ENCODE data around the gene PTPRC. TPM values are rescaled to one million over a fixed set of nuclear protein-coding genes. Genes with fewer than 3 reads are reported as not detected.
A peak's percentile ranks its signal among the peaks of the same experiment; 100 is the strongest.

Gene PTPRC
- total and polyA plus RNA-seq, 2 experiments from 2014 or later: 0.66 to 0.86 TPM

DNA sequence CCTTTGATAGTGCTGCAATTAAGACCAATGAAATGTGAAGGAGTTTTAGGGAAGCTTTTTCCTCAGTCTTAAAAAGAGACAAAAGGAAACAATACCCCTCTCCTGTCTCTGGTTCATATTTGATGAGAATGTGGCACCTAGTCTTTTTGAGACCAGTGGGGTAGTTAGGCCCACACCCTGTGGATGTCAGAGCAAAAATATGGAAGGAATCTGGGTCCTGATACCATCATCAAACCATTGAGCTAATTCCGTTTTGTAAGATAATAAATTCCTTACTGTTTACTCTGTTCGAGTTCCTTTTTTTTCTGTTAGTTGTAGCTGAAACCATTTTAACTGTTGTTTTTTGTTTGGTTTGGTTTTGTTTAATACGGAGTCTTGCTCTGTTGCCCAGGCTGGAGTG, 33.3 kb downstream of the PTPRC start:
- Histone ChIP-seq H3K27me3 (replicated peaks; ENCODE audit: insufficient read depth) (no peaks in the 10 kb centered on the region), H3K9ac (peak overlapping the region; percentile 4; the same call in 1 of the 2 replicates), H2AFZ (no peak overlapping the region), H4K20me1 (ENCODE audit: insufficient read depth) (no peaks in the 10 kb centered on the region), H3K4me2 (ENCODE audit: unreplicated experiment) (peak overlapping the region; percentile 6), H3K27ac (peak overlapping the region; percentile 79), H3K9me3 (ENCODE audit: low read depth) (no peaks in the 10 kb centered on the region), H3K4me3 (no peak overlapping the region), H3K9me2 (ENCODE audit: insufficient read depth) (no peaks in the 10 kb centered on the region), H3K36me3 (ENCODE audit: low read depth) (no peaks in the 10 kb centered on the region), H3F3A (ENCODE audit: insufficient read depth) (peaks cover 64% of the 10 kb centered on the region), H3K4me1 (ENCODE audit: insufficient read depth) (peaks cover 77% of the 10 kb centered on the region), H3K79me2 (ENCODE audit: insufficient read depth) (no peaks in the 10 kb centered on the region)
- TF ChIP-seq EZH2 (IDR thresholded peaks at IDR 0.05; ENCODE audit: insufficient read depth, poor library complexity, severe bottlenecking): no peak
- TF ChIP-seq EZH2phosphoT487 (IDR thresholded peaks at IDR 0.05; ENCODE audit: insufficient read depth, low read depth): no peak
- in situ Hi-C loops (cut with MboI): loop anchor here (10.0 kb wide), 1 partner anchor 177 kb away; no protein-coding TSS in a partner anchor
- DNase-seq: peak; percentile 76
- 8% methylated on average over 3 of the region's 3 CpGs for WGBS, 2 experiments (ENCODE audit: low coverage in 1 of 2, low lambda C conversion rate in 2 of 2, missing lambda C conversion rate in 2 of 2)

DNA sequence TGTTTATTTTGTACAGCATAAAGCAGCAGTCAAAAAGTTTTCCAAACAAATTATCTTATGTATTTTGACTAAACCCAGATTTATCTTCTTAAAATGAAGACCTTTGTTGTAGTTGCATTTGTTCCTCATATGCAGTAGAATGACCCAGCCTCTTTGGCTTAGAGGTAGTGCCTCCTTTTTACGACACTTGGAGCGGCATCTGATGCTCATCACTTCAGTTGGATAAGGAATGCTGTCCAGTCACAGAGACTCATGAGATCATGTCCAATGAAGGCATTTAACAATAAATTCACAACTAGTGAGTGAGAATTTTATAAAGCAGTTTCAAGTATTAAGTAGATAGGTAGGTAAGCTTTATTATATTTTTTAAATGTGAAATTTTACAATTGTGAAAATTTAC, 35.2 kb downstream of the PTPRC start:
- H3K27ac ChIP-seq: no peak overlapping the region
- no peak overlapping the region for H3K4me2 ChIP-seq (ENCODE audit: unreplicated experiment)
- no peaks in the 10 kb centered on the region for H3K27me3 ChIP-seq (replicated peaks; ENCODE audit: insufficient read depth)
- H3K4me1 ChIP-seq (ENCODE audit: insufficient read depth): peaks cover 69% of the 10 kb centered on the region
- H3K79me2 ChIP-seq (ENCODE audit: insufficient read depth): no peaks in the 10 kb centered on the region
- no peaks in the 10 kb centered on the region for H3K9me2 ChIP-seq (ENCODE audit: insufficient read depth)
- H3K36me3 ChIP-seq (ENCODE audit: low read depth): no peaks in the 10 kb centered on the region
- H3K4me3 ChIP-seq: no peak overlapping the region
- WGBS, 2 experiments (ENCODE audit: low coverage in 1 of 2, low lambda C conversion rate in 2 of 2, missing lambda C conversion rate in 2 of 2): 95 to 97% methylated on average over 2 of the region's 2 CpGs
- no peaks in the 10 kb centered on the region for H4K20me1 ChIP-seq (ENCODE audit: insufficient read depth)
- no peak for TF ChIP-seq EZH2phosphoT487 (IDR thresholded peaks at IDR 0.05; ENCODE audit: insufficient read depth, low read depth)
- TF ChIP-seq EZH2 (IDR thresholded peaks at IDR 0.05; ENCODE audit: insufficient read depth, poor library complexity, severe bottlenecking): no peak
- H3K9ac ChIP-seq: no peak overlapping the region
- no peak for DNase-seq
- H2AFZ ChIP-seq: no peak overlapping the region
- H3K9me3 ChIP-seq (ENCODE audit: low read depth): no peaks in the 10 kb centered on the region
- in situ Hi-C loops (cut with MboI): loop anchor here (10.0 kb wide), 1 partner anchor 179 kb away; no protein-coding TSS in a partner anchor
- H3F3A ChIP-seq (ENCODE audit: insufficient read depth): peaks cover 57% of the 10 kb centered on the region

GRCh38 chr1:198676253-198676652, 37.4 kb downstream of the PTPRC start:
- WGBS, 2 experiments (ENCODE audit: low coverage in 1 of 2, low lambda C conversion rate in 2 of 2, missing lambda C conversion rate in 2 of 2): 98 to 100% methylated on average over 1 of the region's 1 CpG
- no peak for TF ChIP-seq EZH2 (IDR thresholded peaks at IDR 0.05; ENCODE audit: insufficient read depth, poor library complexity, severe bottlenecking)
- Histone ChIP-seq H3K4me2 (ENCODE audit: unreplicated experiment) (no peak overlapping the region), H3K27ac (peak overlapping the region; percentile 48), H3K79me2 (ENCODE audit: insufficient read depth) (no peaks in the 10 kb centered on the region), H4K20me1 (ENCODE audit: insufficient read depth) (no peaks in the 10 kb centered on the region), H3K36me3 (ENCODE audit: low read depth) (no peaks in the 10 kb centered on the region), H3K4me3 (no peak overlapping the region), H2AFZ (no peak overlapping the region), H3K9me3 (ENCODE audit: low read depth) (no peaks in the 10 kb centered on the region), H3K4me1 (ENCODE audit: insufficient read depth) (peaks cover 57% of the 10 kb centered on the region), H3K9me2 (ENCODE audit: insufficient read depth) (no peaks in the 10 kb centered on the region), H3K9ac (no peak overlapping the region), H3K27me3 (replicated peaks; ENCODE audit: insufficient read depth) (no peaks in the 10 kb centered on the region), H3F3A (ENCODE audit: insufficient read depth) (peaks cover 57% of the 10 kb centered on the region)
- no peak for DNase-seq
- in situ Hi-C loops (cut with MboI): loop anchor here (10.0 to 25.0 kb wide), 7 partner anchors 181 to 1164 kb away; partner anchors contain the start of genes C1orf53, LHX9 and NEK7

DNA sequence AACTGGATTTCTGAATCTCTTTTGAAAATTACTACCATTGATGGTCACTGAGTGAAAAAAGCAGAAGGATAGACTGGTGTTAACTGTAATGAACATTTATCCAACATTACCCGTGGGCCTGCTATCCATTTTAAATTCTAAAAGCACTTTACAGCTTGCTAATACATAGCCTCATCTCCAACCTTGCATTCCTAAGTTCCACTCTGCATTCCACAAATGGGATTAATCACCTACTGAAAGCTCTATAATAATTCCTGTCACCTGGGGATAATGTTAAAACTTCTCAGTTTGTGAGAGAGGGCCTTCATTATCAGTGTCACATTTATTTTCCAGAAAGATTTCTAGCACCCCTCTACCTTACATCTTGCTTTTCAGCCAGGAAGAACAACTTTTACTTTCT, 38.2 kb downstream of the PTPRC start:
- Histone ChIP-seq H3K4me3 (no peak overlapping the region), H3K36me3 (ENCODE audit: low read depth) (no peaks in the 10 kb centered on the region), H4K20me1 (ENCODE audit: insufficient read depth) (no peaks in the 10 kb centered on the region), H2AFZ (0 out of 2 replicates have a peak overlapping the region, but pooled peaks have one; percentile 8), H3K79me2 (ENCODE audit: insufficient read depth) (no peaks in the 10 kb centered on the region), H3F3A (ENCODE audit: insufficient read depth) (peaks cover 56% of the 10 kb centered on the region), H3K9me2 (ENCODE audit: insufficient read depth) (no peaks in the 10 kb centered on the region), H3K27me3 (replicated peaks; ENCODE audit: insufficient read depth) (no peaks in the 10 kb centered on the region), H3K27ac (peak overlapping the region; percentile 48), H3K4me1 (ENCODE audit: insufficient read depth) (peaks cover 55% of the 10 kb centered on the region), H3K9me3 (ENCODE audit: low read depth) (no peaks in the 10 kb centered on the region), H3K4me2 (ENCODE audit: unreplicated experiment) (peak overlapping the region; percentile 2), H3K9ac (no peak overlapping the region)
- in situ Hi-C loops (cut with MboI): loop anchor here (10.0 to 25.0 kb wide), 7 partner anchors 182 to 1165 kb away; partner anchors contain the start of genes C1orf53, LHX9 and NEK7
- whole genome bisulfite sequencing, 2 experiments (ENCODE audit: low coverage in 1 of 2, low lambda C conversion rate in 2 of 2, missing lambda C conversion rate in 2 of 2): 2 to 4% methylated on average over 1 of the region's 1 CpG
- TF ChIP-seq EZH2 (IDR thresholded peaks at IDR 0.05; ENCODE audit: insufficient read depth, poor library complexity, severe bottlenecking) (no peak), EZH2phosphoT487 (IDR thresholded peaks at IDR 0.05; ENCODE audit: insufficient read depth, low read depth) (no peak)
- peak; percentile 50 for DNase-seq

All from GM23248 (cell line).